Measurements from ENCODE around the gene PDE4D. TPM values are rescaled to one million over a fixed set of nuclear protein-coding genes. Genes with fewer than 3 reads are reported as not detected.
A peak's percentile ranks its signal among the peaks of the same experiment; 100 is the strongest.

The PDE4D gene
- total RNA-seq, 1 experiment from 2014 or later, result 33.9 TPM

- DNase-seq (ENCODE audit: low read depth), result no peak
Observed at GRCh38 chr5:59119480-59119879, 774.0 kb downstream of the PDE4D start.

- DNase-seq (ENCODE audit: low read depth), result no peak
Observed at GRCh38 chr5:59117320-59117719, 776.2 kb downstream of the PDE4D start.

GRCh38 chr5:59116231-59116865 lies 777.2 kb downstream of the PDE4D start:
- peak; percentile 38 for DNase-seq (ENCODE audit: low read depth)

- peak; percentile 40 for DNase-seq (ENCODE audit: low read depth)
Observed at GRCh38 chr5:59115345-59115744, 778.2 kb downstream of the PDE4D start.

- no peak for DNase-seq (ENCODE audit: low read depth)
Observed at GRCh38 chr5:59109383-59109782, 784.1 kb downstream of the PDE4D start.

GRCh38 chr5:59107692-59108091 lies 785.8 kb downstream of the PDE4D start:
- peak; percentile 65 for DNase-seq (ENCODE audit: low read depth)

- DNase-seq (ENCODE audit: low read depth), result no peak
Observed at GRCh38 chr5:59104400-59105127, 789.0 kb downstream of the PDE4D start.

- no peak for DNase-seq (ENCODE audit: low read depth)
Observed at GRCh38 chr5:59103303-59103702, 790.2 kb downstream of the PDE4D start.

- no peak for DNase-seq (ENCODE audit: low read depth)
Observed at GRCh38 chr5:59102437-59102836, 791.1 kb downstream of the PDE4D start.

GRCh38 chr5:59100875-59101274 lies 792.7 kb downstream of the PDE4D start:
- no peak for DNase-seq (ENCODE audit: low read depth)

GRCh38 chr5:59099995-59100345 lies 793.6 kb downstream of the PDE4D start:
- DNase-seq (ENCODE audit: low read depth), result no peak

- DNase-seq (ENCODE audit: low read depth), result peak; percentile 81
Observed at GRCh38 chr5:59099270-59099994, 794.1 kb downstream of the PDE4D start.

- no peak for DNase-seq (ENCODE audit: low read depth)
Observed at GRCh38 chr5:59098743-59099142, 794.8 kb downstream of the PDE4D start.

- no peak for DNase-seq (ENCODE audit: low read depth)
Observed at GRCh38 chr5:59097712-59098111, 795.8 kb downstream of the PDE4D start.

- DNase-seq (ENCODE audit: low read depth), result peak; percentile 45
Observed at GRCh38 chr5:59097116-59097515, 796.4 kb downstream of the PDE4D start.

- DNase-seq (ENCODE audit: low read depth), result peak; percentile 48
Observed at GRCh38 chr5:59095480-59095879, 798.0 kb downstream of the PDE4D start.

GRCh38 chr5:59094864-59095263 lies 798.7 kb downstream of the PDE4D start:
- no peak for DNase-seq (ENCODE audit: low read depth)

GRCh38 chr5:59093329-59093728 lies 800.2 kb downstream of the PDE4D start:
- DNase-seq (ENCODE audit: low read depth), result peak; percentile 32

GRCh38 chr5:59092758-59093157 lies 800.8 kb downstream of the PDE4D start:
- no peak for DNase-seq (ENCODE audit: low read depth)

- DNase-seq (ENCODE audit: low read depth), result no peak
Observed at GRCh38 chr5:59091965-59092364, 801.6 kb downstream of the PDE4D start.

GRCh38 chr5:59090323-59090722 lies 803.2 kb downstream of the PDE4D start:
- DNase-seq (ENCODE audit: low read depth), result no peak

- DNase-seq (ENCODE audit: low read depth), result no peak
Observed at GRCh38 chr5:59089767-59090166, 803.8 kb downstream of the PDE4D start.

- no peak for DNase-seq (ENCODE audit: low read depth)
Observed at GRCh38 chr5:59088546-59088945, 805.0 kb downstream of the PDE4D start.

Data from LHCN-M2 (cell line).